HepG2 (cell line): ENCODE measurements around the gene GPR148. TPM values are rescaled to one million over a fixed set of nuclear protein-coding genes. Genes with fewer than 3 reads are reported as not detected.

Experiments used
- ATAC-seq: fragments of 200-7000 bp; cut with Tn5 transposase; 3 replicates; pipeline ENCODE4 v1.9.1; 2020; ENCODE audit warnings: mild to moderate bottlenecking, moderate library complexity
- BruUV-seq: library from RNA; stranded (reverse); fragments of 400-500 nt; replicated peaks from 2 replicates; lab custom pipeline; 2021; lab: Mats Ljungman, UMichigan
- CTCF ChIA-PET: fragments of 300-600 bp; formaldehyde crosslinking; extraction: SDS; loops from one replicate; lab custom pipeline; 2021; ENCODE audit warnings: low total read pairs, inconsistent platforms, low intra/inter-chr PET ratio; lab: Yijun Ruan, JAX
- POLR2A ChIA-PET: fragments of 350-600 bp; sonication (Branson Sonifier 250); formaldehyde crosslinking; loops from one replicate; lab custom pipeline; 2020; ENCODE audit warnings: antibody characterized with exemption, inconsistent platforms; lab: Yijun Ruan, JAX
- DNase-seq: peaks from one replicate; pipeline ENCODE4 v3.0.0-alpha.2; 2015; ENCODE audit warnings: low spot score
- FAIRE-seq: peaks from 3 replicates; lab custom pipeline; 2011; peaks lifted over from hg19 to GRCh38; lab: Jason Lieb, UNC
- H2AFZ ChIP-seq: one replicate; pipeline ENCODE4 v1.6.1; 2011; ENCODE audit warnings: low read length, inconsistent platforms
- H3K27ac ChIP-seq: fragments of 300-600 bp; 3 replicates; pipeline ENCODE4 v1.8.0; 2011; ENCODE audit warnings: mixed run types, mild to moderate bottlenecking, mixed read lengths, low read length, inconsistent platforms; ENCODE audit not compliant: insufficient read depth; ENCODE audit errors: extremely low read length
- H3K27me3 ChIP-seq, 2 experiments: fragments of 200-600 bp in 1 of 2; 2 replicates in 1 of 2; 3 replicates in 1 of 2; pipeline versions ENCODE4 v1.6.0 to v1.8.0; 2011; ENCODE audit warnings: low read length in 2 of 2, mild to moderate bottlenecking in 2 of 2, moderate library complexity in 2 of 2, inconsistent platforms in 1 of 2; ENCODE audit not compliant: insufficient read depth in 2 of 2, control insufficient read depth in 1 of 2
- H3K36me3 ChIP-seq, 2 experiments: fragments of 200-600 bp in 1 of 2; replicated peaks in 1 of 2; 2 replicates in 1 of 2; 3 replicates in 1 of 2; pipeline versions ENCODE4 v1.5.1 to v1.8.0; 2011; ENCODE audit warnings: low read length in 2 of 2, inconsistent platforms in 1 of 2; ENCODE audit not compliant: insufficient read depth in 2 of 2, control insufficient read depth in 1 of 2
- H3K4me1 ChIP-seq: 2 replicates; pipeline ENCODE4 v1.5.1; 2012; ENCODE audit warnings: low read length, inconsistent platforms; ENCODE audit not compliant: insufficient read depth
- H3K4me2 ChIP-seq: 2 replicates; pipeline ENCODE4 v1.6.0; 2011; ENCODE audit warnings: low read depth, low read length, inconsistent platforms
- H3K4me3 ChIP-seq, 3 experiments: fragments of 200-600 bp in 1 of 3; sonication (generic), shearing (Covaris generic) in 1 of 3; replicated peaks in 1 of 3; 2 replicates each; pipeline ENCODE4 v1.5.1; 2011 to 2016; ENCODE audit warnings: low read length in 3 of 3, inconsistent platforms in 2 of 3, low read depth in 2 of 3, mild to moderate bottlenecking in 2 of 3, control low read depth in 1 of 3, mixed read lengths in 1 of 3; ENCODE audit not compliant: insufficient read depth in 1 of 3
- H3K79me2 ChIP-seq: one replicate; pipeline ENCODE4 v1.6.1; 2011; ENCODE audit warnings: low read length, inconsistent platforms; ENCODE audit not compliant: insufficient read depth
- H3K9ac ChIP-seq: 2 replicates; pipeline ENCODE4 v1.6.0; 2011; ENCODE audit warnings: mild to moderate bottlenecking, low read depth, low read length, inconsistent platforms; ENCODE audit not compliant: insufficient read depth
- H3K9me3 ChIP-seq: 2 replicates; pipeline ENCODE4 v1.5.1; 2012; ENCODE audit warnings: mild to moderate bottlenecking, low read length
- H4K20me1 ChIP-seq: 2 replicates; pipeline ENCODE4 v1.6.0; 2011; ENCODE audit warnings: inconsistent platforms, mild to moderate bottlenecking, low read length, moderate library complexity; ENCODE audit not compliant: insufficient read depth
- AHR ChIP-seq: IDR thresholded peaks from 2 replicates; pipeline ENCODE4 v1.6.1; 2018; ENCODE audit warnings: missing genetic modification reagents, missing compliant biosample characterization
- ATF4 ChIP-seq, 2 experiments: fragments of 450-650 bp in 1 of 2; sonication (generic) in 1 of 2; formaldehyde crosslinking; IDR thresholded peaks; 2 replicates each; pipeline versions ENCODE4 v1.5.0 to v1.8.0; 2020 to 2022; ENCODE audit warnings: mild to moderate bottlenecking in 1 of 2, missing genetic modification reagents in 1 of 2
- GMEB2 ChIP-seq: IDR thresholded peaks from 2 replicates; pipeline ENCODE4 v1.6.1; 2016; ENCODE audit warnings: missing biosample characterization, missing genetic modification reagents, low read depth
- KAT8 ChIP-seq: IDR thresholded peaks from 2 replicates; pipeline ENCODE4 v1.6.1; 2016; ENCODE audit warnings: missing genetic modification reagents, missing compliant biosample characterization
- KDM4B ChIP-seq: sonication (generic); formaldehyde crosslinking; IDR thresholded peaks from 2 replicates; pipeline ENCODE4 v1.4.0; 2020; ENCODE audit warnings: missing genetic modification reagents
- NFIB ChIP-seq: sonication (generic); formaldehyde crosslinking; IDR thresholded peaks from 2 replicates; pipeline ENCODE4 v1.9.0; 2021; ENCODE audit warnings: missing genetic modification reagents, mild to moderate bottlenecking, borderline replicate concordance
- NR2F1 ChIP-seq, 2 experiments: fragments of 450-650 bp in 1 of 2; formaldehyde crosslinking in 1 of 2; IDR thresholded peaks; 2 replicates each; pipeline versions ENCODE4 v1.5.0 to v1.6.1; 2016 to 2020; ENCODE audit warnings: mild to moderate bottlenecking in 1 of 2, missing compliant biosample characterization in 1 of 2, missing genetic modification reagents in 1 of 2, moderate library complexity in 1 of 2
- SNAPC5 ChIP-seq: sonication (generic); formaldehyde crosslinking; IDR thresholded peaks from 2 replicates; pipeline ENCODE4 v1.8.1; 2023; ENCODE audit warnings: mild to moderate bottlenecking, missing genetic modification reagents, borderline replicate concordance
- ZBTB4 ChIP-seq: sonication (generic); formaldehyde crosslinking; IDR thresholded peaks from 2 replicates; pipeline ENCODE4 v1.4.0; 2020; ENCODE audit warnings: missing genetic modification reagents, mild to moderate bottlenecking, borderline replicate concordance
- ZFAT ChIP-seq: sonication (generic); formaldehyde crosslinking; conservative IDR thresholded peaks from 2 replicates; pipeline ENCODE4 v1.8.1; 2023; ENCODE audit warnings: missing genetic modification reagents, inconsistent platforms
- ZNF253 ChIP-seq: sonication (generic); formaldehyde crosslinking; IDR thresholded peaks from 2 replicates; pipeline ENCODE4 v1.8.0; 2022; ENCODE audit warnings: mild to moderate bottlenecking, missing genetic modification reagents, borderline replicate concordance
- ZNF431 ChIP-seq: sonication (generic); formaldehyde crosslinking; IDR thresholded peaks from 2 replicates; pipeline ENCODE4 v1.9.0; 2022; ENCODE audit warnings: missing genetic modification reagents, low read depth, mild to moderate bottlenecking, borderline replicate concordance
- ZNF746 ChIP-seq: sonication (generic); formaldehyde crosslinking; IDR thresholded peaks from 2 replicates; pipeline ENCODE4 v1.8.0; 2022; ENCODE audit warnings: mild to moderate bottlenecking, missing genetic modification reagents
- WGBS: methylation state at CpG from one replicate; pipeline ENCODE4 v1.1.6; 2017; ENCODE audit warnings: low lambda C conversion rate; 5-methylcytosine and 5-hydroxymethylcytosine counted together
- in situ Hi-C: cut with HindIII; loops from 2 replicates; pipeline ENCODE4 v1.10.0; 2017; ENCODE audit warnings: low pct_unique_long_range_greater_than_20kb; ENCODE audit not compliant: extremely low pct_ligation_motif_present
- intact Hi-C: fragments of 100-400 bp; cut with micrococcal nuclease; formaldehyde crosslinking; loops from one replicate; pipeline ENCODE4 v1.10.0; 2022; ENCODE audit not compliant: unreplicated experiment
- polyA plus RNA-seq, 8 experiments: library from polyadenylated mRNA; depleted of rRNA in 3 of 8; stranded (reverse) in 7 of 8; unstranded in 1 of 8; fragments of >200 nt; fragmentation: Illumina TruSeq in 4 of 8; extraction: Trizol in 4 of 8; gene quantifications; 2 replicates each; pipeline versions ENCODE4 v1.2.1 to v1.2.3, GENCODE V29; 2011 to 2016; ENCODE audit warnings: low read depth in 4 of 8, missing spikeins in 1 of 8, mixed read lengths in 1 of 8; ENCODE audit not compliant: insufficient read depth in 1 of 8
- total RNA-seq, 5 experiments: library from RNA; depleted of rRNA; stranded (reverse); fragments of >200 nt; fragmentation: Illumina TruSeq; extraction: Trizol; gene quantifications; 2 replicates each; pipeline ENCODE4 v1.2.3, GENCODE V29; 2016; ENCODE audit warnings: low read depth in 1 of 5

The GPR148 gene
- total and polyA plus RNA-seq, 2 of the 13 experiments (the other 11 are each of a cell fraction or from before 2014, with no cell fraction given): not detected

GRCh38 chr2:130740671-130741070, 11.8 kb downstream of the GPR148 start:
- Histone ChIP-seq H3K4me3 (no peak overlapping the region), H3K36me3 (no peaks in the 10 kb centered on the region), H3K9me3 (no peaks in the 10 kb centered on the region), H4K20me1 (no peaks in the 10 kb centered on the region), H3K79me2 (no peaks in the 10 kb centered on the region), H2AFZ (no peak overlapping the region), H3K4me2 (no peak overlapping the region), H3K9ac (no peak overlapping the region), H3K27me3 (peaks cover 0 to 2% of the 10 kb centered on the region in 2 experiments; a peak in 2 of 5 replicates)
- no TSS peak for BruUV-seq
- ATAC-seq (no peak), DNase-seq (no peak), FAIRE-seq (no peak)
- ChIA-PET CTCF (no interaction called here), POLR2A (no interaction called here)
- in situ Hi-C loops: no loop called here
- WGBS: 60% methylated on average over 12 of the region's 12 CpGs
- TF ChIP-seq SNAPC5: no peak
- TF ChIP-seq, all 625 proteins: peak for 0
- H3K4me1 ChIP-seq: peaks cover 21% of the 10 kb centered on the region
- H3K27ac ChIP-seq: no peak overlapping the region
- intact Hi-C loops: no loop called here

- FAIRE-seq (no peak), DNase-seq (no peak), ATAC-seq (no peak)
- Histone ChIP-seq H4K20me1 (no peaks in the 10 kb centered on the region), H3K4me3 (no peak overlapping the region), H3K4me2 (no peak overlapping the region), H3K36me3 (no peaks in the 10 kb centered on the region), H2AFZ (no peak overlapping the region), H3K4me1 (peaks cover 21% of the 10 kb centered on the region), H3K79me2 (no peaks in the 10 kb centered on the region), H3K9ac (no peak overlapping the region), H3K9me3 (no peaks in the 10 kb centered on the region), H3K27ac (no peak overlapping the region), H3K27me3 (peaks cover 0 to 11% of the 10 kb centered on the region in 2 experiments; a peak in 4 of 5 replicates)
- in situ Hi-C loops: no loop called here
- ChIA-PET CTCF (no interaction called here), POLR2A (no interaction called here)
- no TSS peak for BruUV-seq
- WGBS: 64% methylated on average over 8 of the region's 8 CpGs
- intact Hi-C loops: no loop called here
- TF ChIP-seq AHR (CRISPR knock-in tag): no peak
- TF ChIP-seq KDM4B (CRISPR knock-in tag): no peak
- TF ChIP-seq GMEB2 (CRISPR knock-in tag): no peak
- no peak for TF ChIP-seq ZBTB4 (CRISPR knock-in tag)
- TF ChIP-seq NFIB (CRISPR knock-in tag): no peak; the same call in 1 of the 2 replicates
- TF ChIP-seq ZNF746 (CRISPR knock-in tag): no peak
- TF ChIP-seq ATF4 (CRISPR knock-in tag; IDR thresholded peaks at IDR 0.05): no peak
- no peak for TF ChIP-seq NR2F1 (CRISPR knock-in tag; IDR thresholded peaks at IDR 0.05)
- TF ChIP-seq KAT8 (CRISPR knock-in tag): no peak
- TF ChIP-seq ZNF431 (CRISPR knock-in tag): no peak
- TF ChIP-seq ZNF253 (CRISPR knock-in tag): no peak
- TF ChIP-seq ZFAT (CRISPR knock-in tag): no peak
Measured at GRCh38 chr2:130743278-130743677, 14.4 kb downstream of the GPR148 start.
